ENCODE results near the gene CIB1.

Gene CIB1

DNA sequence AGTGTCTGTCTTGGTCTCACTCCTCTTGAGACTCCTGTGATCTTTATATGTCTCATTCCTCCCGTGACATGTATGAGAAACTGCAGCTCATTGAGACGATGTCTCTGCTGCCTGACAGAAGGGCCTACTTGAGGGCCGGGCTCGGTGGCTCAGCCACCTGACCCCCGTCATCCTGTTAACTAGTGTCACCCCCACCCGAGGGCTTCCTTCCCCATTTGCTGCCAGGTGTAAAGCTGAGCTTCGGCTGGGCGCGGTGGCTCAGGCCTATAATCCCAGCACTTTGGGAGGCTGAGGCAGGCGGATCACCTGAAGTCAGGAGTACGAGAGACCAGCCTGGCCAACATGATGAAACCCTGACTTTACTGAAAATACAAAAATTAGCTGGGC is 19.9 kb downstream of the CIB1 start:
- no peak for DNase-seq (ENCODE audit: low read depth)
- H3K4me3 ChIP-seq (ENCODE audit: low read length): no peak overlapping the region
- TF ChIP-seq, protein P1, sequence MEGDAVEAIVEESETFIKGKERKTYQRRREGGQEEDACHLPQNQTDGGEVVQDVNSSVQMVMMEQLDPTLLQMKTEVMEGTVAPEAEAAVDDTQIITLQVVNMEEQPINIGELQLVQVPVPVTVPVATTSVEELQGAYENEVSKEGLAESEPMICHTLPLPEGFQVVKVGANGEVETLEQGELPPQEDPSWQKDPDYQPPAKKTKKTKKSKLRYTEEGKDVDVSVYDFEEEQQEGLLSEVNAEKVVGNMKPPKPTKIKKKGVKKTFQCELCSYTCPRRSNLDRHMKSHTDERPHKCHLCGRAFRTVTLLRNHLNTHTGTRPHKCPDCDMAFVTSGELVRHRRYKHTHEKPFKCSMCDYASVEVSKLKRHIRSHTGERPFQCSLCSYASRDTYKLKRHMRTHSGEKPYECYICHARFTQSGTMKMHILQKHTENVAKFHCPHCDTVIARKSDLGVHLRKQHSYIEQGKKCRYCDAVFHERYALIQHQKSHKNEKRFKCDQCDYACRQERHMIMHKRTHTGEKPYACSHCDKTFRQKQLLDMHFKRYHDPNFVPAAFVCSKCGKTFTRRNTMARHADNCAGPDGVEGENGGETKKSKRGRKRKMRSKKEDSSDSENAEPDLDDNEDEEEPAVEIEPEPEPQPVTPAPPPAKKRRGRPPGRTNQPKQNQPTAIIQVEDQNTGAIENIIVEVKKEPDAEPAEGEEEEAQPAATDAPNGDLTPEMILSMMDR (IDR thresholded peaks at IDR 0.05; ENCODE audit: insufficient read depth, low read depth, low read length, missing control alignments): no peak

DNA sequence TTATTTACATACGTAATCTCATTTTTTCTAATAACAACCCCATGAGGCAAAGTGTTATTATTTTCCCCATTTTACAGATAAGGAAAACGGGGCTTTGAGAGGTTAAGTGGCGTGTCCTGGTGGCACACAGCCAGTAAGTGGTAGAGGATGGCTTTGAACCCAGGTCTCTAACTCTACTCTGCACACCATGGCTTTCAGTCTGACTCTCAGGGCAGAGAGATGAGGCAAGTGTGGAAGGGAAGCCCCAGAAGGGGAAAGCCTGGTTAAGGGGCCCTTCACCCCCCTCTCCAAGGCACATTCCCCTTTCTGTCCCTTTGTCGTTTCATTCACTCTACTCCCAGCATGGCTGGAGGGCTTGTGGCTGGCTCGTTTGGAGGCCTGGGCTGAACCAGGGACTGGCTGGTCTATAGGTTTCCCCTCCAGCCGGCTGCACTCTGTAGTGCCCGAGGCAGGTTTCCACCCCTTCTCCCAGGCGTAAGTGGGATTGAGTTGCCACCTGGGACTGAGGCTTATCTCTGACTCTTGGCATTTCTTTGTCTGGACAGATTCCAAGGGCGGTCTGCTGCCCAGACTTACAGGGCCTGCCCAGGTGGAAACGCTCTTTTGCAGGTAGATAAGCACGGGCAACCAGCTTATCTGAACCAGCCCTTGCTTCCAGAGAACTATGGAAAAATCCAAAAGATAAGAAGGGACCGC is 20.5 kb downstream of the CIB1 start:
- TF ChIP-seq, protein P1 (IDR thresholded peaks at IDR 0.05; ENCODE audit: insufficient read depth, low read depth, low read length, missing control alignments): no peak
- DNase-seq (ENCODE audit: low read depth): no peak
- H3K4me3 ChIP-seq (ENCODE audit: low read length): no peak overlapping the region

DNA sequence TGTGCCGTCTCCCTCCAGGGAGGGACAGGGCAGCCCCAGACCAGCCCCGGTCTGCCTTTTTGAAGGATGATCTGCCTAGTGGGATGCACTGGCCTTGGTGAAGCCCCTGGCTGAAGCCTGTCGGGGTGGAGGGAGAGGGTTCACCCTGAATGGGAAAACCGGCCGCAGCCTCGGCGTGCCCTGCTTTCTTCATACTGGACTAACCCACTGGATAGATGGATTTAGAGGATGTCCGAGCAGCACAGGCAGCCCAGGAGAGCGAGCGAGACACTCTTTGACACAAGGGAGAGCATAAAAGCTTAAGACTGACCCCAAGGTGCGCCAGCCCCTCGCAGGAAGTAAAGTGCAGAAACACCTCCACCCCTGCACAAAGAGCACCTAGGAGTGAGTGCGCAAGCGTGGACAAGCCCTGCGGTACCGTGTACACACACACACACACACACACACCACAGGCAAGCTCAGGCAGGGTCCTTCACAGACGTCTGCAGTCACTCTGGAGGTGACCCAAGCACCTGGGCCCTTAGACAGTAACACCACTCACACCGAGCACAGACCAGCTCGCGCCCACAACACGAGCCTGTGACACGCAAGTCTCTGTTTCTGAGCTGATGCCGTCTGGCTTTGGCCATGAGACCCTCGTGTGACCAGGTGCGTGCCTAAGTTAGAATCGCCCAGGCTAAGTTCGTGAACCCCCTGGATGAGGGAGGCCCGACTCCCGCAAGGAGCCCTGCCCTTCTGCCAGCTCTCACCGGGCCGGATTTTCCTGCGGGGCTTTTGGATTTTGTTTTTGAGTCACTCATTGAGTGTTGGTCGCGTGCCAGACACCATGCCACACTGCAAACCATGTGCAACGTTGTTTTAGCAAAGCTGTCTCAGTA is 21.3 kb downstream of the CIB1 start:
- H3K4me3 ChIP-seq (ENCODE audit: low read length): peak overlapping the region; percentile 25
- DNase-seq (ENCODE audit: low read depth): peak; percentile 89
- TF ChIP-seq, protein P1 (IDR thresholded peaks at IDR 0.05; ENCODE audit: insufficient read depth, low read depth, low read length, missing control alignments): no peak

DNA sequence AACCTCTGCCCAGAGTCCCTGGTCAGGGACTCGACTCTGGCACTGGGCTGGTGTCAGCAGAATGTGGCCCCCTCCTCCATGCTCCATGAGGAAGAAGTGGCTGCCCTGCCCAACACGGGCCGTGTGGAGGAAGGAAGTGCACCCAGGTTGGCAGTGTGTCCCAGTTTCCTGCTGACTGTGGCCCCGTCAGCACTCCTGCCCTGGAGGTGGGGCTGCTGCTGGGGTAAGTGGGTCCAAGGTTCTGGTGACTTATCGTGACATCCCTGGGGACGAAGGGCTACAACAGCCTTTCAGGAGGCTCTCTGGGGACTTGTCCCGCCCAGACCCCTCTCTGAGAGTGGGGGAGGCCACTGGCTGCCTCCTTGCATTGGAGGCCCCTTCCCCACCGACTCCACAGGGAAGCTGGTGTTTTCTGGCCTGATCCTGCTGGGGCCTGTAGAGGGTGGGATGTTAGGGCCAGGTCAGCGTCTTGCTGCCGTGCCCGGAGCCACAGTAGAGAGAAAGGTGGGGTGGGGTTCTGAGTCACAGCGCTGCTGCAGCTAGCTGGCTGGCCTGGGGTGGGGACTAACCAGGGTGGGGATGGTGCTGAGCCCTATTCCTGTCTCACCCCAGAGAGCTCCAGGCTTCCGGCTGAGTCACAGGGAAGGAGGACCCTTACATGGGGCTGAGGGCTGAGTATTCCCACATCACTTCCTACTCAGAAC is 22.1 kb downstream of the CIB1 start:
- TF ChIP-seq, protein P1 (IDR thresholded peaks at IDR 0.05; ENCODE audit: insufficient read depth, low read depth, low read length, missing control alignments): no peak
- DNase-seq (ENCODE audit: low read depth): peak; percentile 97

DNA sequence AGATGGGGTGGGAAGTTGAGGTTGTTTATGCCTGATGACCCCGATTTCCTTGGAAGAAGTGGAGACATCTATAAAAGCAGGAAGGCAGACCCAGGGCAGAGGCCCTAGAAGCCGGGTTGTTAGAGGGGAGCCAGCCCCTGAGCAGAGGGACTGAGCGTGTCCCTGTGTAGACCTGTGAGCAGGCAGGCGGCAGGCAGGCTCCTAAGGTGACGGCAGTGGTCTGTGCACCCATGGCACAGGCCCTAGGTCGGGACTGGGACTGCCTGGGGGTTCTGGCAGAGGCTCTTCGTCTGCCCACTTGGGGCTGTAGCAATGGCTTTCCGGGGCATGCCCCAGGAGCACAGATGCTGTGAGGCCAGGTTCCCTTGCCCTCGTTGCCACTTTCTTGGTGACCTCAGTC is 22.7 kb downstream of the CIB1 start:
- no peak for DNase-seq (ENCODE audit: low read depth)
- H3K4me3 ChIP-seq (ENCODE audit: low read length): no peak overlapping the region
- TF ChIP-seq, protein P1 (IDR thresholded peaks at IDR 0.05; ENCODE audit: insufficient read depth, low read depth, low read length, missing control alignments): no peak

More for the DNA sequence above, 22.1 kb downstream of the CIB1 start:
- no peak overlapping the region for H3K4me3 ChIP-seq (ENCODE audit: low read length)

DNA sequence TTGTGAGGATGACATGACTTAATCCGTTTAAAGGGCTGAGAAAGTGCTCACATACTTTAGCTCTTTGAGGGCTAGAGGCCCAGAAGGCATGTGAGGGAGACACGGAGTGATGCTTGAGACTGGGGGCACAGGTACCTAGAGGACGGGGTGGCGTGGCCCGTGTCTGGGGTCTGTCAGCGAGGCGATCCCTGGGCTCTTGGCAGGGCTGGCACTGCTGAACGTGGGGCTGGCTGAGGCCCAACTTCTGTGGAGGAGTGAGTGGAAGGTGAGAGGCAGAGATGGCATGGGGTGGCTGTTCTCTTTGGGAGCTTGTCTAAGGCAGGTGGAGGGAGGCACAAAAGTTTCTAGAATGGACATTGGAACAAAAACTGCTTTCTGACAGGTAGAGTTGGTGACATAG is 23.1 kb downstream of the CIB1 start:
- TF ChIP-seq, protein P1 (IDR thresholded peaks at IDR 0.05; ENCODE audit: insufficient read depth, low read depth, low read length, missing control alignments): no peak
- DNase-seq (ENCODE audit: low read depth): no peak
- no peak overlapping the region for H3K4me3 ChIP-seq (ENCODE audit: low read length)
